Tongue (tissue), 2 donors: ENCODE results near the gene TTYH3. TPM values are rescaled to one million over a fixed set of nuclear protein-coding genes. Genes with fewer than 3 reads are reported as not detected.
A peak's percentile ranks its signal among the peaks of the same experiment; 100 is the strongest.

ENCODE experiments used
- DNase-seq: peaks from one replicate; pipeline ENCODE4 v3.0.0-alpha.2; 2015
- total RNA-seq: library from RNA; depleted of rRNA; stranded (reverse); fragments of >200 nt; gene quantifications from one replicate; pipeline ENCODE4 v1.2.3, GENCODE V29; 2014

Gene TTYH3
- total RNA-seq, 1 donor from 2014 or later: 43.5 TPM

DNA sequence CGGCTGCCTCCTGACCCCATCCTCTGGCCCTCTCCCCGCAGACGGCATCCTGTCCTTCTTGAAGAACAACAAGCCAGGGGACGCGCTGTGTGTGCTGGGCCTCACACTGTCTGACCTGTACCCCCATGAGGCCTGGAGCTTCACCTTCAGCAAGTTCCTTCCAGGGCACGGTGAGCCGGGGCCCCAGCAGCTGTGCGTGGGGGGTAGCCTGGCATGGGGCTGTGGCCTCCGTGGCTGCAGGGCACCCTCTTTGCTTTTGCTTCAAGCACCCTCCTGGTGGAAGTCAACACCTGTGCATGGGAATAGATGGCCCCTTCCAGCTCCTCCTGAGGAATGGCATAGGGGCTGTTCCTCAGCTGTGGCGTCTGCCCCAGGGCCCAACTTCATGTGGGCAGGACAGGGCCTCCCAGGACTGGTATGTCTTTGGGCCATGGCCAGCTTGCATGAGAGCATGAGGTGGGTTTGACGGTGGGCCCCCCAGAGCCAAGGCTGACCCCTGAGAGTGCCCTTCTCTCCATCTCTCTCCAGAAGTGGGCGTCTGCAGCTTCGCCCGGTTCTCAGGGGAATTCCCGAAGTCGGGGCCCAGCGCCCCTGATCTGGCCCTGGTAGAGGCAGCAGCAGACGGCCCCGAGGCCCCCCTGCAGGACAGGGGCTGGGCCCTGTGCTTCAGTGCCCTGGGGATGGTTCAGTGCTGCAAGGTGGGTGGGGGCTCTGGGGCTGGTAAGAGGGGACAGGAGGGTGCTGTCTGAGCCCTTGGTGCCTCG is 76.9 kb downstream of the TTYH3 start:
- no peak for DNase-seq

DNA sequence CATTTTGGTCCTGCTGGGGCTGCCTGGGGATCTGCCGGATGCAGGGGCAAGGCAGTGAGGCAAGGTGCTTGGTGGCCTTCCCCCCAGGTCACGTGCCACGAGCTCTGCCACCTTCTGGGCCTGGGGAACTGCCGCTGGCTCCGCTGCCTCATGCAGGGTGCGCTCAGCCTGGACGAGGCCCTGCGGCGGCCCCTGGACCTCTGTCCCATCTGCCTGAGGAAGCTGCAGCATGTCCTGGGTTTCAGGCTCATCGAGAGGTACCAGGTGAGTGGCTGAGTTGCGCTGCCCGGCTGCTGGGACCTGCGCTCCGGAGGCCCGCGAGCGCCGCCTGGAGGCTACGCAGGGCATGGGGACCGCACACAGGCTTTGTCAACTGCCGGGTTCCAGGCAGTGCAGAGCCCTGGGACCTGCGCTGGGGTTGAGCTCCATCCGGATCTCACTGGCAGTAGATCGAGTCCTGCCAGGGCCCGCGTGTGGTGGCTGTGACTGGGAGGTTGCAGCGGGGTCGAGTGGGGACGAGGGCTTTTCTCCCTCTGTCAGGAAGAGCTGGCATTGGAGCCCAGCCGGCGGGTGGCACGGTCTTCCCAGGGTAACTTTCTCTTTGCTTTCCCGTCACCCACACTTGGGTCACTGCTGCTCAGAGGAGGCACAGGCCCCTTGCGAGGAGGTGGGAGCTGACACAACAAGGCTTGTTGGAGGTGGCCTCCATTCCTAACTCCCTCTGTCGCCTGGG is 77.9 kb downstream of the TTYH3 start:
- DNase-seq: peak; percentile 79

DNA sequence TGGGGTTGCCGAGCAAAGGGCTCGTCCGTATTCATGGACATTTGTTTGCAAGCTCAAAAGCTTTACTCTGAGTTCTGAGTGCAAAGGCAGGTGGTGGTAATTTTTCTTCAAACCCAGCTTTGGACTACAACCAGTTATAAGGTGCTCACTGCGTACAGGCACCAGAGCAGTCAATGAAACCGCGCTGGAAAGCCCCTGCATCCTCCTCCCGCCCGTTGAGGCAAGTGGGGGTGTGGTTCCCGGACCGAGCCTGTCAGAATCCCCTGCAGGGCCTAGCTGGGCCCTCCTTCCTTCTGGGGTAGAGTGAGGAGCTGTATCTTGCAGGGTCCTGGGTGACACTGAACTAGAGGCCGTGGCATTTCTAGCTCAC is 78.5 kb downstream of the TTYH3 start:
- DNase-seq: no peak

DNA sequence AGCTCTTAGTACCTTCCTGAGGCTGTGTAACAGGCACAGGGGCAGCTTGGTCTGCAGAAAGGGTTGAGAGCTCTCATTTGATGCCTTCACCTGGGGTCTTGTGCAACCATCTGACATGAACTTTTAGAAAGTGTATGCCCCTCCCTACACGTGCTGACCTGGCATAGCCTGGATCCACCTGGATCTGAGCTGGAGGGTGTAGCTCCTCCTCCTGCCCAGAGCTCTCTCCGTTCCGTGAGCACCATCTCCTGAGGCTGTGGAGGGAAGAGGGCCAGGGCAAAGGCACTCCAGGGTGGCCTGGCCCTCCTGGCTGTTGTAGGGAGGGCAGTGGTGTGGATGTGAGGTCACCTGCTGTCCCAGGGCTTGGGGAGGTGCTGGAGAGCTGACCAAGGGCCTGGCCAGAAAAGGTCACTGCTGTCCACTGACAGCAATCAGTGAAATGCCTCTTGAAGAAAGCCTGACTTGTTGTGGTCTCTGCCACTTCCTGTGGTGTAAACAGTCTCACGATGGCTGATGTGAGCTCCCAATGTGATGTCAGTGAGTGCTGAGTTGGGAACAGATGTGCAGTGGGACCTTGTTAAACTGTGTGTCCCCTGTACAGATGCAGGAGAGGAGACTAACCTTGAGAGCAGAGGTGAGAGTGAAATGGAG is 79.2 kb downstream of the TTYH3 start:
- DNase-seq: no peak

DNA sequence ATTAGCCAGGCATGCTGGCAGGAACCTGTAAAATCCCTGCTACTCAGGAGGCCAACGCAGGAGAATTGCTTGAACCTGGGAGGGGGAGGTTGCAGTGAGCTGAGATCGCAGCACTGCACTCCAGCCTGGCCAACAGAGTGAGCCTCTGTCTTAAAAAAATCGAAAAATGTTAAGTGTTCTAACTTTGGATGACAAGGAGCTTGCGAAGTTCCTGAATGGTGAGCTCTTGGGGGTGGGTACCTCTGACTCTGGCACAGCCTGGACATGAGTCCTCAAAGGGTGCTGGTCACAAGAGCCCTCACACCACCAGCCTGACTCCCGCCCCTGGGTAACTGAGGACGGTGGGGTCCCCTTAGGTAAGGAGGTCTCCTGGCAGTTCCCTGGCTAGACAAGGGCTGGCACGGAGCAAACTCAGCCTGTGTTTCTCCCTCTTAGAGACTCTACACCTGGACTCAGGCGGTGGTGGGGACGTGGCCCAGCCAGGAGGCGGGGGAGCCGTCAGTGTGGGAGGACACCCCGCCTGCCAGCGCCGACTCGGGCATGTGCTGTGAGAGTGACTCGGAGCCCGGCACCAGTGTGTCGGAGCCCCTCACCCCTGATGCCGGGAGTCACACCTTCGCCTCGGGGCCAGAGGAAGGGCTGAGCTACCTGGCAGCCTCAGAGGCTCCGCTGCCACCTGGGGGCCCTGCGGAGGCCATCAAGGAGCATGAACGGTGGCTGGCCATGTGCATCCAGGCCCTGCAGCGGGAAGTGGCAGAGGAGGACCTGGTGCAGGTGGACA is 80.3 kb downstream of the TTYH3 start:
- no peak for DNase-seq

DNA sequence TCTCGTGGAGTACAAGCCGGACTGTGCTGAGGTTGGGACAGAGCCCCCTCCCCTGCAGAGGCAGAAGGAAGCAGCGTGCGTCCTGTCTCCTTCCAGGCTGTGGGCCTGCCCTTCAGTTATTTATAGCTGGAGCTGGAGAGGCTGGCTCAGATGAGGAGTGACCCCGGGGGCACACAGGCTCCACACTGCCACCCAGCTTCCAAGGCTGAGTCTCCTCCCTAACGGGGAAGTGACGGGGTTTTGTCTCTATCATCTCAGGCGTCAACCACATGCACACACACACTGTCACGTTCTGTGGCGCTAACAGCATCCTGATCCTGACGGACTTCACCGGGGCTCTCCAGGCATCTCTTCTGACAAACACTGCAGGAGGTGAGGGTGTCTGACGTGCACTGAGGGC is 81.6 kb downstream of the TTYH3 start:
- DNase-seq: peak; percentile 70

DNA sequence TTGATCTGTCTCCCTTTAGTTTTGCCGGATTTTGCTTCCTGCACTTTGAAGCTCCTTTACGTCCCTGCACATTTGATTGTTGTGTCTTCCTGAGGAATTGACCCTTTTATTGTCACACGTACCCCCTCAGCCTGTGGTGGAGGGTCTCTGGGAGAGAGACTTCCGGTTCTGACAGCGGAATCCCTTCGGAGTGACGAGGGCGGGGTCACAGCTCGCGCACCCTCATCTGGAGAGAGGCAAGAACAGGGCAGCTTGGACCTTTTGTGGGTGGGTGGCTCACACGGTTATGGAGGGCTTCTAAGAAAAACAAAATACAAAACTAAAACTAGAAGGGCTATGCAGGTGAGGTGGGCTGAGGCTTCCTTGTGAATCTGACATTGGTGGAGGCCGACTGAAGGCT is 82.2 kb downstream of the TTYH3 start:
- no peak for DNase-seq

Other genes with a start within 250 kb of the TTYH3 start
- gene CHST12, start 228.4 kb upstream of the TTYH3 start, total RNA-seq: 7.4 TPM
- not detected for gene GRIFIN, start 155.6 kb upstream of the TTYH3 start, total RNA-seq
- 26.0 TPM for gene LFNG, start 112.2 kb upstream of the TTYH3 start, total RNA-seq
- gene BRAT1, start 76.5 kb upstream of the TTYH3 start, total RNA-seq: 28.1 TPM
- gene IQCE, start 73.0 kb upstream of the TTYH3 start, total RNA-seq: 6.4 TPM
- 0.31 TPM for gene AMZ1, start 56.2 kb downstream of the TTYH3 start, total RNA-seq
- gene GNA12, start 212.3 kb downstream of the TTYH3 start, total RNA-seq: 20.3 TPM